Measurements from ENCODE around the gene NCK2.

GRCh38 chr2:105734762-105735538 lies 9.8 kb upstream of the NCK2 start:
- no peak for TF ChIP-seq POLR2A (IDR thresholded peaks at IDR 0.05)
- TF ChIP-seq CTCF (IDR thresholded peaks at IDR 0.05) = no peak
- TF ChIP-seq EP300 (IDR thresholded peaks at IDR 0.05) = no peak

All from sigmoid colon (tissue), 4 donors.